GM20431 (cell line): Measurements from ENCODE around the gene GYG1.

Experiments used
- in situ Hi-C: fragments of 300-500 bp; cut with MseI, MboI; formaldehyde crosslinking; loops from one replicate; pipeline ENCODE4 v1.15.0; 2020; ENCODE audit warnings: low sequenced_read_pairs; ENCODE audit not compliant: unreplicated experiment

The GYG1 gene

GRCh38 chr3:148991219-148992026 lies at the start of gene GYG1:
GYG1 (plus strand) TSS chr3:148991540; CDS start chr3:148991641, 101 bp downstream.
- in situ Hi-C loops, result no loop called here

GRCh38 chr3:148943506-148944205 lies 47.7 kb upstream of the GYG1 start:
- in situ Hi-C loops, result loop anchor here (10.0 kb wide), 1 partner anchor 89 kb away; no protein-coding TSS in a partner anchor

GRCh38 chr3:148945116-148945515 lies 46.2 kb upstream of the GYG1 start:
- in situ Hi-C loops, result loop anchor here (10.0 kb wide), 1 partner anchor 90 kb away; no protein-coding TSS in a partner anchor

GRCh38 chr3:148948913-148949657 lies 42.3 kb upstream of the GYG1 start:
- in situ Hi-C loops, result loop anchor here (10.0 kb wide), 1 partner anchor 94 kb away; no protein-coding TSS in a partner anchor

GRCh38 chr3:148950806-148951205 lies 40.5 kb upstream of the GYG1 start:
- in situ Hi-C loops, result loop anchor here (25.0 kb wide), 1 partner anchor 161 kb away; no protein-coding TSS in a partner anchor

GRCh38 chr3:148951599-148952361 lies 39.6 kb upstream of the GYG1 start:
- in situ Hi-C loops, result loop anchor here (25.0 kb wide), 1 partner anchor 161 kb away; no protein-coding TSS in a partner anchor

- in situ Hi-C loops, result loop anchor here (25.0 kb wide), 1 partner anchor 159 kb away; no protein-coding TSS in a partner anchor
These were observed 38.2 kb upstream of the GYG1 start for GRCh38 chr3:148953094-148953493.

- in situ Hi-C loops, result loop anchor here (25.0 kb wide), 1 partner anchor 157 kb away; no protein-coding TSS in a partner anchor
These were observed 36.4 kb upstream of the GYG1 start for GRCh38 chr3:148954981-148955380.

- in situ Hi-C loops, result loop anchor here (25.0 kb wide), 1 partner anchor 157 kb away; no protein-coding TSS in a partner anchor
These were observed 35.6 kb upstream of the GYG1 start for GRCh38 chr3:148955544-148956346.

GRCh38 chr3:148957586-148957985 lies 33.8 kb upstream of the GYG1 start:
- in situ Hi-C loops, result loop anchor here (25.0 kb wide), 1 partner anchor 155 kb away; no protein-coding TSS in a partner anchor

GRCh38 chr3:148958696-148959095 lies 32.6 kb upstream of the GYG1 start:
- in situ Hi-C loops, result loop anchor here (25.0 kb wide), 1 partner anchor 154 kb away; no protein-coding TSS in a partner anchor

- in situ Hi-C loops, result loop anchor here (10.0 to 25.0 kb wide), 2 partner anchors 150 to 312 kb away; no protein-coding TSS in a partner anchor
These were observed 28.8 kb upstream of the GYG1 start for GRCh38 chr3:148962513-148962912.

- in situ Hi-C loops, result loop anchor here (10.0 to 25.0 kb wide), 2 partner anchors 147 to 310 kb away; no protein-coding TSS in a partner anchor
These were observed 26.5 kb upstream of the GYG1 start for GRCh38 chr3:148964809-148965208.

GRCh38 chr3:148968321-148968720 lies 23.0 kb upstream of the GYG1 start:
- in situ Hi-C loops, result loop anchor here (10.0 to 25.0 kb wide), 2 partner anchors 144 to 306 kb away; no protein-coding TSS in a partner anchor

- in situ Hi-C loops, result loop anchor here (25.0 kb wide), 1 partner anchor 142 kb away; no protein-coding TSS in a partner anchor
These were observed 21.1 kb upstream of the GYG1 start for GRCh38 chr3:148970271-148970670.

GRCh38 chr3:148971401-148972163 lies 19.8 kb upstream of the GYG1 start:
- in situ Hi-C loops, result loop anchor here (25.0 kb wide), 1 partner anchor 141 kb away; no protein-coding TSS in a partner anchor

GRCh38 chr3:148974726-148975125 lies 16.6 kb upstream of the GYG1 start:
- in situ Hi-C loops, result loop anchor here (25.0 kb wide), 1 partner anchor 138 kb away; no protein-coding TSS in a partner anchor
